ENCODE data around the gene C1orf50.

DNA sequence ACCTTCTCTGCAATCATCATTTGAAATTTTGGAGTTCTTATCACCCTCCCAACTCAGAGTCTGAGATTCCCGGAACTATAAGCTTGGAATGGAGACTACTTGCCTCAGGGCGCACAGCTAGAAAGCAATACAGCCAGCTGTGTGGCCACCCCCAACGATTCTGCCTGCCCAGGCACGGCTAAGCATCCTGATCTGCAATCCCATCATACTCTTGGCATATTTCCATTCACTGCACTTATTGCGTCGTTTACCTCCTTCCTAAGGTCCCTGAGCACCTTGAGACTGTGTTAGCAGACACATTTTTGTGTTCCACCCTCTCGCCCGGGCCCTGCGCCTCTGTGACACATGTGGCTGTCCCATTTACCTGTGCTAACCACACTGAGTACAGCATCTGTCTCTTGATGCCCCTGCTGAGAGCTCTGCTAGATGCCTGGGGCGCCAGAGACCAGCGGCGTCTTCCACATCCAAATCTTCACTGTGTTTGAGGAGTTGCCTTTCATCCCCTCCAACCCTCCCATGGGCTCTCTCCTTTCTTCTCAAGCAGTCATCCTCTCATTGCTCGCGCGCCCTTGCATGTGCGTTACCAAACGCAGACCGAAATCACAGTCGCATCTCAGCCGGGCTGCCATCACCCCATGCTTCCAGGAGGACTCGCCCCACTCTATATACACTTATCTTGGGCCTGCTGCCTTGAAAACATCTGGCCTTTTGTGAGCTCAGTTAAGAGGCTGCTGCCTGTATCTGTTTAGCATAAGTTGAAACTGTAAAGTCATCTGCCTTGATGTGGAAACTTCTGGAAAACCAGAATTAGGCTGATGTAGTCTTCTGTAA, 23.5 kb upstream of the C1orf50 start:
- TF ChIP-seq, protein P1, sequence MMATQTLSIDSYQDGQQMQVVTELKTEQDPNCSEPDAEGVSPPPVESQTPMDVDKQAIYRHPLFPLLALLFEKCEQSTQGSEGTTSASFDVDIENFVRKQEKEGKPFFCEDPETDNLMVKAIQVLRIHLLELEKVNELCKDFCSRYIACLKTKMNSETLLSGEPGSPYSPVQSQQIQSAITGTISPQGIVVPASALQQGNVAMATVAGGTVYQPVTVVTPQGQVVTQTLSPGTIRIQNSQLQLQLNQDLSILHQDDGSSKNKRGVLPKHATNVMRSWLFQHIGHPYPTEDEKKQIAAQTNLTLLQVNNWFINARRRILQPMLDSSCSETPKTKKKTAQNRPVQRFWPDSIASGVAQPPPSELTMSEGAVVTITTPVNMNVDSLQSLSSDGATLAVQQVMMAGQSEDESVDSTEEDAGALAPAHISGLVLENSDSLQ (IDR thresholded peaks at IDR 0.05), result no peak
- no peak for TF ChIP-seq FOXM1 (IDR thresholded peaks at IDR 0.05; ENCODE audit: borderline replicate concordance)

Measured in HEK293T (cell line).